Brain microvascular endothelial cell (primary cell): ENCODE data around the gene MTUS2.

Experiments used
- DNase-seq: peaks from one replicate; pipeline ENCODE4 v3.0.0-alpha.2; 2020
- H3K27ac ChIP-seq: fragments of 250-450 bp; sonication (Bioruptor Pico); 2 replicates; pipeline ENCODE4 v1.5.1; 2020; ENCODE audit warnings: mild to moderate bottlenecking, moderate library complexity
- H3K27me3 ChIP-seq: fragments of 250-450 bp; sonication (Bioruptor Pico); replicated peaks from 2 replicates; pipeline ENCODE4 v1.5.1; 2020; ENCODE audit warnings: mild to moderate bottlenecking
- H3K36me3 ChIP-seq: fragments of 250-450 bp; sonication (Bioruptor Pico); replicated peaks from 2 replicates; pipeline ENCODE4 v1.5.1; 2020; ENCODE audit warnings: mild to moderate bottlenecking
- H3K4me3 ChIP-seq: 2 replicates; pipeline ENCODE4 v1.5.1; 2011; ENCODE audit warnings: low read depth, mild to moderate bottlenecking, control low read depth, low read length, moderate library complexity
- CTCF ChIP-seq: IDR thresholded peaks from 2 replicates; pipeline ENCODE4 v1.5.1; 2011; ENCODE audit warnings: low read depth, mild to moderate bottlenecking, moderate library complexity, low read length, control low read depth, inconsistent platforms; ENCODE audit errors: missing control alignments
- in situ Hi-C: cut with HindIII; loops from 2 replicates; pipeline ENCODE4 v1.10.0; 2017; ENCODE audit warnings: low sequenced_read_pairs, low pct_ligation_motif_present

Gene MTUS2

DNA sequence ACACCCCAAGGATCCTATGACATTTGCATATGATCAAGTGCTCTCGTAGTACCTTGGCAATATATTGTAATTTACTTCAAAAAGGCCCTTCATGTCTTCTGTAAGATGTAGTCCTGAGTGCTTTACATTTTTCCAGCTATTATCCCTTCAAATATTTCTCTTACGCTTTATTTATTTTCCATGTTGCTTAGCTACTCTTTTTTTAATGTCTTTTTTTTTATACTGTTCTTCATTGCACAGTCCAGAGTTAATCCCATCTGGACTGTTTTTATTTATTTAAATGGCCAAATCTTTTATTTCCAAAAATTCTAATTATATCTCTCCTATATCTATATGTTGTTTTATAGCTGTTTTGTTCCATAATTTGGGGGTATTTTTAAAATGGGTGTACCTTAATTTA, 404.1 kb downstream of the MTUS2 start:
- H3K36me3 ChIP-seq = no peaks in the 10 kb centered on the region
- H3K27me3 ChIP-seq = no peaks in the 10 kb centered on the region
- DNase-seq = no peak
- no peak overlapping the region for H3K4me3 ChIP-seq
- in situ Hi-C loops = no loop called here
- no peak overlapping the region for H3K27ac ChIP-seq
- no peak for TF ChIP-seq CTCF

DNA sequence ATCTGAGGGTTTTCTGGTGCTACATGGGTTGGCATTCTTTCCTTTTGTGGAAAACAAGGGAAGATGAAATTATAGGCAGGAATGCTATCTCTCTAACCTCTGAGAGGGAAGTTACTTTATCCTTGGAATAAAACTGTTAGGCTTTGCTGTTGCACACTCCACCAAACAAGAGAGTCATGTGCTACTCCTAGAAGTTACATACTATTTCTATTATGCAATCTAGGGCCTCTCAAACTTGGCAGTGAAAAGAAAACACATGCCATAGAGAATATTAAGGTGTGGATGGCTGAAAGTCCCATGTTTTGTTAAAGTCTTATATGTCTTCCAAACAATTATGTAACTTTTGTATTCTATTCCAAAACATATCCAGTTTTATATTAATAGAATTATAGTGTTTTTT, 407.4 kb downstream of the MTUS2 start:
- TF ChIP-seq CTCF = no peak
- in situ Hi-C loops = no loop called here
- no peak for DNase-seq

GRCh38 chr13:29230299-29230845, 410.2 kb downstream of the MTUS2 start:
- Histone ChIP-seq H3K27ac (no peak overlapping the region), H3K27me3 (no peaks in the 10 kb centered on the region), H3K36me3 (no peaks in the 10 kb centered on the region), H3K4me3 (no peak overlapping the region)
- DNase-seq = no peak
- no peak for TF ChIP-seq CTCF
- in situ Hi-C loops = no loop called here

More for the DNA sequence above, 407.4 kb downstream of the MTUS2 start:
- Histone ChIP-seq H3K27ac (no peak overlapping the region), H3K4me3 (no peak overlapping the region), H3K27me3 (no peaks in the 10 kb centered on the region), H3K36me3 (no peaks in the 10 kb centered on the region)

DNA sequence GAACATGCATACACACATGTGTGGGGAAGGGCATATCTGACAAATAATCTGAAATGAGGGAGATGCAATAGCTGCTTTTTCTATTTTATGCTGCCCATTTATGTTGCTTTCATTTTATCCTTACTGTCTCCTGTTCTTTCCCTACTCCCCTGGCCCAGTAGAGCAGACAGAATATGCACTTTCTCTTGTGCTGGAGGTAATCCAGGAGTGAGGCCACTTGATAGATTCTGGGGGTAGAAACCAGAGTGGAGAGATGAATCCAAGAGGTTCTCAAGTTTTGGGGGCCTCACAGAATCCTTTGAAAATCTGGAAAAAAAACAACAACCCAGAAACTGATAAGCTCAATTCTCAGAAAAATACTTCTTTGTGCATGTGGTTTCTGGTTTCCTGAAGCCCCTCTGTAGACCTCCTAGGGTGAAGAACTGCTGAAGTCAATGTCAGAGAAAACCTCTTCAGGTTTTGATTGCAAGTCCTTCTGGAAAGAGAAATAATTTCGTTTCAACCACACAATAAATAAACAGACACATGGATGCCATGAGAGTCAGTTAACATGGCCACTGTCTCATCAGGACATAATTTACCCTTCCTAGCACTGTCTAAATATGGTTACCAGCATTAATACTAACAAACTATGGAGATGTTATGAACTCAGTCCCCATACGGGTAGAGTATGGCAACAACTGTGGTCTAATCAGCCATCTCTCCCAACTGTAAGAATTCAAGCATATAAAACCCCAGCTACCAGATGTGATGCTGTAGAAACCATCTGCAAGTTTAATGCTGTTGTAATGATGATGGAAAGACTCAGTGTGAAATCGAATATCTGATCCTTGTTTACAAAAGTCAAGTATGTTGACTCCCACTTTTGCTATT, 419.8 kb downstream of the MTUS2 start:
- no peak overlapping the region for H3K4me3 ChIP-seq
- H3K27ac ChIP-seq = no peak overlapping the region
- H3K27me3 ChIP-seq = no peaks in the 10 kb centered on the region
- H3K36me3 ChIP-seq = no peaks in the 10 kb centered on the region
- TF ChIP-seq CTCF = no peak
- DNase-seq = no peak
- in situ Hi-C loops = no loop called here

DNA sequence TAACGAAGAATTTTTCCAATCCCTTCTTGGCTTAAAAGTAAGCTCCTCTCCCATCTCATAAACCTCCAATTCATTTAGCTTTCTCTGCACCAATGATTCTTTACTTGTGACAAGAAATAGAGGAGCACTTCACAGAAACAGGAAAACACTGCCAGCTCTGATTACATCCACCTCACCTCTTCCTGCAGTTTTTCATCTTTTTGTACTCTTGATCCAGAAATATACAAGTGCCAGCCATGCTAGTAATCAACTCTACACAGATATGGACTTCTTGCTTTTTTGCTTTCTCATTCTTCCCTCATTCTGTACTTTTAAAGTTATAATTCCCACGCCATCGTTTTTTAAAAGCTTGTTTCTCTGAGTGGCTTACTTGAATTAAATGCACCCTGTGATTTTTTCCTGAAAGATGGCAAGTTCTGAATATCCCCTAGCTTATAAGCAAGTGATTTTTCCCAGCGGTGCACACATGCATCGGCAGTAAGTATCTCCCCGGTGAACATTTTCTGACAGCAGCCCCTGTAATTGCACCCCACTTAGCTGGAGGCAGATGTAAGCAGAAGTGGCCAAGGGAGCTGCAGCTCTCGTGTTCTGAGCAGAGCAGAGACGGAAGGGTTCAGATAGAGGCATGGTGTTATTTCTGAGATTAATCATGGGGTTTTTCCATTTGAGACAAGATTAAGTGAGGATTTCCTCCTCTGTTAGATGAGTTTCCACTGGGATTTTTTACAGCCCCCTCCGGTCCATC, 434.7 kb downstream of the MTUS2 start:
- Histone ChIP-seq H3K27ac (no peak overlapping the region), H3K36me3 (no peaks in the 10 kb centered on the region), H3K27me3 (no peaks in the 10 kb centered on the region), H3K4me3 (no peak overlapping the region)
- TF ChIP-seq CTCF = no peak
- in situ Hi-C loops = no loop called here
- DNase-seq = no peak
